ENCODE data around the gene PBRM1.

GRCh38 chr3:52663098-52663497 lies 22.6 kb downstream of the PBRM1 start:
- TF ChIP-seq POLR2AphosphoS5 (IDR thresholded peaks at IDR 0.05; ENCODE audit: borderline replicate concordance, low read depth, low read length) (no peak), EZH2 (IDR thresholded peaks at IDR 0.05) (no peak), FOXP2 (optimal IDR thresholded peaks at IDR 0.05; ENCODE audit: control extremely low read depth, extremely low read length, insufficient read depth) (no peak)

All from SK-N-MC (cell line).